Liver (tissue), 9 donors: ENCODE data around the gene C1GALT1. TPM values are rescaled to one million over a fixed set of nuclear protein-coding genes. Genes with fewer than 3 reads are reported as not detected.

ENCODE experiments used
- DNase-seq: peaks from one replicate; pipeline ENCODE4 v3.0.0-alpha.2; 2017; ENCODE audit warnings: low spot score
- H3K27ac ChIP-seq, 2 donors: one replicate each; pipeline ENCODE4 v1.7.0; 2013; ENCODE audit warnings: inconsistent platforms in 2 of 2, low read length in 2 of 2, control low read depth in 1 of 2, low read depth in 1 of 2, mild to moderate bottlenecking in 1 of 2
- H3K27me3 ChIP-seq, 4 donors: one replicate each; pipeline versions ENCODE4 v1.6.1 to v1.7.0; 2013; ENCODE audit warnings: low read length in 3 of 4, inconsistent platforms in 1 of 4, mild to moderate bottlenecking in 1 of 4, moderate library complexity in 1 of 4; ENCODE audit not compliant: control insufficient read depth in 4 of 4, insufficient read depth in 4 of 4
- H3K36me3 ChIP-seq, 4 donors: one replicate each; pipeline versions ENCODE4 v1.6.1 to v1.7.0; 2013; ENCODE audit warnings: low read length in 3 of 4, mild to moderate bottlenecking in 3 of 4, low read depth in 1 of 4, moderate library complexity in 1 of 4; ENCODE audit not compliant: control insufficient read depth in 4 of 4, insufficient read depth in 3 of 4
- H3K4me1 ChIP-seq, 4 donors: one replicate each; pipeline versions ENCODE4 v1.6.1 to v1.7.0; 2013; ENCODE audit warnings: low read length in 3 of 4, mild to moderate bottlenecking in 3 of 4, moderate library complexity in 1 of 4; ENCODE audit not compliant: control insufficient read depth in 4 of 4, insufficient read depth in 4 of 4
- H3K4me3 ChIP-seq, 3 donors: one replicate each; pipeline versions ENCODE4 v1.6.1 to v1.7.0; 2013; ENCODE audit warnings: low read length in 3 of 3, control low read depth in 1 of 3, low read depth in 1 of 3, mild to moderate bottlenecking in 1 of 3
- H3K9ac ChIP-seq, 2 donors: one replicate each; pipeline ENCODE4 v1.7.0; 2013; ENCODE audit warnings: low read length in 2 of 2, mild to moderate bottlenecking in 2 of 2, moderate library complexity in 2 of 2, control low read depth in 1 of 2, low read depth in 1 of 2
- H3K9me3 ChIP-seq, 4 donors: one replicate each; pipeline versions ENCODE4 v1.6.1 to v1.7.0; 2013; ENCODE audit warnings: low read length in 3 of 4; ENCODE audit not compliant: control insufficient read depth in 4 of 4
- CTCF ChIP-seq: fragments of 150-350 bp; IDR thresholded peaks from 2 replicates; pipeline ENCODE4 v1.5.1; 2017; ENCODE audit warnings: improper control_type of control experiment, low read depth, low read length; ENCODE audit not compliant: missing input control
- EGR1 ChIP-seq, 2 donors: IDR thresholded peaks; 2 replicates each; pipeline ENCODE4 v1.6.1; 2016 to 2018; ENCODE audit warnings: antibody characterized with exemption in 2 of 2, low read depth in 2 of 2
- FOXA1 ChIP-seq: IDR thresholded peaks from 2 replicates; pipeline ENCODE4 v1.6.1; 2016; ENCODE audit warnings: antibody characterized with exemption
- FOXA2 ChIP-seq: IDR thresholded peaks from 2 replicates; pipeline ENCODE4 v1.6.1; 2016; ENCODE audit warnings: antibody characterized with exemption
- GABPA ChIP-seq, 2 donors: IDR thresholded peaks in 1 of 2; conservative IDR thresholded peaks in 1 of 2; 2 replicates each; pipeline ENCODE4 v1.6.1; 2016; ENCODE audit warnings: antibody characterized with exemption in 2 of 2, mild to moderate bottlenecking in 1 of 2, moderate library complexity in 1 of 2
- HNF4A ChIP-seq, 2 donors: conservative IDR thresholded peaks; 2 replicates each; pipeline ENCODE4 v1.6.1; 2016; ENCODE audit warnings: antibody characterized with exemption in 2 of 2, mild to moderate bottlenecking in 2 of 2
- HNF4G ChIP-seq: IDR thresholded peaks from 2 replicates; pipeline ENCODE4 v1.6.1; 2016; ENCODE audit warnings: antibody characterized with exemption
- JUND ChIP-seq, 2 donors: IDR thresholded peaks; 2 replicates each; pipeline ENCODE4 v1.6.1; 2016; ENCODE audit warnings: antibody characterized with exemption in 2 of 2
- MAX ChIP-seq: IDR thresholded peaks from 2 replicates; pipeline ENCODE4 v1.6.1; 2016; ENCODE audit warnings: antibody characterized with exemption
- RAD21 ChIP-seq, 2 donors: IDR thresholded peaks; 2 replicates each; pipeline ENCODE4 v1.6.1; 2016; ENCODE audit warnings: antibody characterized with exemption in 2 of 2, mild to moderate bottlenecking in 2 of 2
- RXRA ChIP-seq, 2 donors: IDR thresholded peaks; 2 replicates each; pipeline ENCODE4 v1.6.1; 2017 to 2018; ENCODE audit warnings: antibody characterized with exemption in 2 of 2, mild to moderate bottlenecking in 1 of 2
- SP1 ChIP-seq: IDR thresholded peaks from 2 replicates; pipeline ENCODE4 v1.6.1; 2018; ENCODE audit warnings: antibody characterized with exemption, mild to moderate bottlenecking
- TAF1 ChIP-seq: conservative IDR thresholded peaks from 2 replicates; pipeline ENCODE4 v1.6.1; 2016; ENCODE audit warnings: antibody characterized with exemption, mild to moderate bottlenecking
- YY1 ChIP-seq: IDR thresholded peaks from 2 replicates; pipeline ENCODE4 v1.6.1; 2016; ENCODE audit warnings: antibody characterized with exemption, mild to moderate bottlenecking
- WGBS: extraction: QIAGEN DNeasy Blood & Tissue Kit; methylation state at CpG from one replicate; pipeline ENCODE4 v1.1.7; 2013; 5-methylcytosine and 5-hydroxymethylcytosine counted together
- polyA plus RNA-seq, 2 donors: library from polyadenylated mRNA; stranded (reverse) in 1 of 2; unstranded in 1 of 2; fragments of 200-250 nt in 1 of 2; fragments of >200 nt in 1 of 2; fragmentation: Nextera tagmentation in 1 of 2; extraction: Ambion mirVana in 1 of 2; gene quantifications; one replicate each; pipeline versions ENCODE4 v1.2.1 to v1.2.3, GENCODE V29; 2013 to 2015
- total RNA-seq, 2 donors: library from RNA; depleted of rRNA; stranded (reverse); fragments of >200 nt; gene quantifications; one replicate each; pipeline ENCODE4 v1.2.3, GENCODE V29; 2014
- TF ChIP-seq, protein P1 (sequence below): IDR thresholded peaks from 2 replicates; pipeline ENCODE4 v1.6.1; 2016; ENCODE audit warnings: antibody characterized with exemption
- TF ChIP-seq, protein P2 (sequence below): IDR thresholded peaks from 2 replicates; pipeline ENCODE4 v1.6.1; 2016; ENCODE audit warnings: antibody characterized with exemption
- TF ChIP-seq, protein P3 (sequence below): IDR thresholded peaks from 2 replicates; pipeline ENCODE4 v1.6.1; 2016; ENCODE audit warnings: antibody characterized with exemption, mild to moderate bottlenecking
- donor health status: healthy.
- donor health status: healthy.
- donor health status: healthy.
- donor health status: healthy.
- donor health status: healthy.

C1GALT1 gene
- total and polyA plus RNA-seq, 4 donors = 5.6 to 28.6 (median 12.5) TPM

- Histone ChIP-seq H3K36me3 (no peaks in the 10 kb centered on the region), H3K4me1 (no peaks in the 10 kb centered on the region), H3K27ac (no peak overlapping the region), H3K9me3 (no peaks in the 10 kb centered on the region), H3K4me3 (no peak overlapping the region), H3K9ac (no peak overlapping the region), H3K27me3 (no peaks in the 10 kb centered on the region)
- 95% methylated on average over 1 of the region's 1 CpG for WGBS
- DNase-seq = no peak
- TF ChIP-seq HNF4A (conservative IDR thresholded peaks at IDR 0.05) = no peak
- TF ChIP-seq, protein P1, sequence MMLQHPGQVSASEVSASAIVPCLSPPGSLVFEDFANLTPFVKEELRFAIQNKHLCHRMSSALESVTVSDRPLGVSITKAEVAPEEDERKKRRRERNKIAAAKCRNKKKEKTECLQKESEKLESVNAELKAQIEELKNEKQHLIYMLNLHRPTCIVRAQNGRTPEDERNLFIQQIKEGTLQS = no peak
- no peak for TF ChIP-seq YY1
- no peak for TF ChIP-seq TAF1
- no peak for TF ChIP-seq EGR1 (IDR thresholded peaks at IDR 0.05; ENCODE audit: low read depth in 2 of 2)
- no peak for TF ChIP-seq JUND (IDR thresholded peaks at IDR 0.05)
- no peak for TF ChIP-seq MAX
- no peak for TF ChIP-seq FOXA2
- TF ChIP-seq RAD21 (IDR thresholded peaks at IDR 0.05) = no peak
- TF ChIP-seq SP1 = no peak
These were observed 20.0 kb downstream of the C1GALT1 start for GRCh38 chr7:7202375-7202720.

GRCh38 chr7:7203813-7204575 is 21.6 kb downstream of the C1GALT1 start:
- WGBS = 57% methylated on average over 1 of the region's 1 CpG
- TF ChIP-seq, protein P2, sequence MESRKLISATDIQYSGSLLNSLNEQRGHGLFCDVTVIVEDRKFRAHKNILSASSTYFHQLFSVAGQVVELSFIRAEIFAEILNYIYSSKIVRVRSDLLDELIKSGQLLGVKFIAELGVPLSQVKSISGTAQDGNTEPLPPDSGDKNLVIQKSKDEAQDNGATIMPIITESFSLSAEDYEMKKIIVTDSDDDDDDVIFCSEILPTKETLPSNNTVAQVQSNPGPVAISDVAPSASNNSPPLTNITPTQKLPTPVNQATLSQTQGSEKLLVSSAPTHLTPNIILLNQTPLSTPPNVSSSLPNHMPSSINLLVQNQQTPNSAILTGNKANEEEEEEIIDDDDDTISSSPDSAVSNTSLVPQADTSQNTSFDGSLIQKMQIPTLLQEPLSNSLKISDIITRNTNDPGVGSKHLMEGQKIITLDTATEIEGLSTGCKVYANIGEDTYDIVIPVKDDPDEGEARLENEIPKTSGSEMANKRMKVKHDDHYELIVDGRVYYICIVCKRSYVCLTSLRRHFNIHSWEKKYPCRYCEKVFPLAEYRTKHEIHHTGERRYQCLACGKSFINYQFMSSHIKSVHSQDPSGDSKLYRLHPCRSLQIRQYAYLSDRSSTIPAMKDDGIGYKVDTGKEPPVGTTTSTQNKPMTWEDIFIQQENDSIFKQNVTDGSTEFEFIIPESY = no peak
- TF ChIP-seq YY1 (no peak), SP1 (no peak), GABPA (IDR thresholded peaks at IDR 0.05 in 1 of 2, conservative IDR thresholded peaks at IDR 0.05 in 1 of 2) (no peak), RAD21 (IDR thresholded peaks at IDR 0.05) (no peak), TAF1 (no peak), CTCF (no peak), HNF4G (no peak), FOXA1 (no peak), FOXA2 (no peak), HNF4A (conservative IDR thresholded peaks at IDR 0.05) (no peak), RXRA (IDR thresholded peaks at IDR 0.05) (no peak), EGR1 (IDR thresholded peaks at IDR 0.05; ENCODE audit: low read depth in 2 of 2) (no peak)
- TF ChIP-seq, protein P3, sequence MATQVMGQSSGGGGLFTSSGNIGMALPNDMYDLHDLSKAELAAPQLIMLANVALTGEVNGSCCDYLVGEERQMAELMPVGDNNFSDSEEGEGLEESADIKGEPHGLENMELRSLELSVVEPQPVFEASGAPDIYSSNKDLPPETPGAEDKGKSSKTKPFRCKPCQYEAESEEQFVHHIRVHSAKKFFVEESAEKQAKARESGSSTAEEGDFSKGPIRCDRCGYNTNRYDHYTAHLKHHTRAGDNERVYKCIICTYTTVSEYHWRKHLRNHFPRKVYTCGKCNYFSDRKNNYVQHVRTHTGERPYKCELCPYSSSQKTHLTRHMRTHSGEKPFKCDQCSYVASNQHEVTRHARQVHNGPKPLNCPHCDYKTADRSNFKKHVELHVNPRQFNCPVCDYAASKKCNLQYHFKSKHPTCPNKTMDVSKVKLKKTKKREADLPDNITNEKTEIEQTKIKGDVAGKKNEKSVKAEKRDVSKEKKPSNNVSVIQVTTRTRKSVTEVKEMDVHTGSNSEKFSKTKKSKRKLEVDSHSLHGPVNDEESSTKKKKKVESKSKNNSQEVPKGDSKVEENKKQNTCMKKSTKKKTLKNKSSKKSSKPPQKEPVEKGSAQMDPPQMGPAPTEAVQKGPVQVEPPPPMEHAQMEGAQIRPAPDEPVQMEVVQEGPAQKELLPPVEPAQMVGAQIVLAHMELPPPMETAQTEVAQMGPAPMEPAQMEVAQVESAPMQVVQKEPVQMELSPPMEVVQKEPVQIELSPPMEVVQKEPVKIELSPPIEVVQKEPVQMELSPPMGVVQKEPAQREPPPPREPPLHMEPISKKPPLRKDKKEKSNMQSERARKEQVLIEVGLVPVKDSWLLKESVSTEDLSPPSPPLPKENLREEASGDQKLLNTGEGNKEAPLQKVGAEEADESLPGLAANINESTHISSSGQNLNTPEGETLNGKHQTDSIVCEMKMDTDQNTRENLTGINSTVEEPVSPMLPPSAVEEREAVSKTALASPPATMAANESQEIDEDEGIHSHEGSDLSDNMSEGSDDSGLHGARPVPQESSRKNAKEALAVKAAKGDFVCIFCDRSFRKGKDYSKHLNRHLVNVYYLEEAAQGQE = no peak
- DNase-seq = no peak
- H3K27me3 ChIP-seq = no peaks in the 10 kb centered on the region
- H3K9ac ChIP-seq = no peak overlapping the region
- H3K4me1 ChIP-seq = peaks cover 0 to 2% (median 0%) of the 10 kb centered on the region in 4 donors
- H3K9me3 ChIP-seq = no peaks in the 10 kb centered on the region
- H3K4me3 ChIP-seq = no peak overlapping the region
- H3K27ac ChIP-seq = peak overlapping the region in 1 of 2 donors; percentile 24
- H3K36me3 ChIP-seq = no peaks in the 10 kb centered on the region
